GM12878 (cell line): Measurements from ENCODE around the gene SMIM28.

Experiments
- BCL11A ChIP-seq: IDR thresholded peaks from 2 replicates; pipeline ENCODE4 v1.6.1; 2011; ENCODE audit warnings: low read depth, low read length
- EZH2 ChIP-seq: IDR thresholded peaks from 2 replicates; pipeline ENCODE4 v1.6.1; 2012; ENCODE audit warnings: low read depth, mild to moderate bottlenecking, control low read depth, inconsistent platforms, low read length, borderline replicate concordance; ENCODE audit not compliant: control insufficient read depth
- POLR2A ChIP-seq: IDR thresholded peaks from 2 replicates; pipeline ENCODE4 v1.6.1; 2011; ENCODE audit warnings: low read depth, mild to moderate bottlenecking, low read length
- RELA ChIP-seq: fragments of 450-650 bp; IDR thresholded peaks from 2 replicates; pipeline ENCODE4 v1.8.0; 2014; ENCODE audit warnings: borderline replicate concordance; ENCODE audit not compliant: partially characterized antibody
- TF ChIP-seq, protein P1 (sequence below): IDR thresholded peaks from 2 replicates; pipeline ENCODE4 v1.6.1; 2012; ENCODE audit warnings: mild to moderate bottlenecking, low read depth, low read length

DNA sequence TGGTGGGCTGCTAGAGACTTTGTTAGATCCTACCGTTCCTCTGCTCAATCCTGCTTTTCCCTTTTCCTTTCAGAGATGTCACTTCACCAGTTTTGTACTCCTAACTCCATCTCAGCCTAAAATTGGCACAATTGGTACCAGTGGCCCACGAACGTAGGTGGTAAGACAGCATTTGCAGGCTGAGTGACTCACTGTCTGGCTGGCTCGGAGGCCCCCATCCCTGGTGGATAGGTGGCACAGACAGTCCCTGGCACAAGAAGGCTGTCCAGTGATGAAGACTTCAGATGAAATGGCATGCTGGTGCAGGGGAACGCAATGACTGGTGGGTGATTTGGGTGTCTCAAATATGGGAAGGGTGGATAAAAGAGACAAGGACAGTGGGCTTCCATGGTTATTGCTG lies 37.4 kb downstream of the SMIM28 start:
- TF ChIP-seq BCL11A: no peak
- no peak for TF ChIP-seq RELA
- no peak for TF ChIP-seq POLR2A
- TF ChIP-seq EZH2: no peak
- TF ChIP-seq, protein P1, sequence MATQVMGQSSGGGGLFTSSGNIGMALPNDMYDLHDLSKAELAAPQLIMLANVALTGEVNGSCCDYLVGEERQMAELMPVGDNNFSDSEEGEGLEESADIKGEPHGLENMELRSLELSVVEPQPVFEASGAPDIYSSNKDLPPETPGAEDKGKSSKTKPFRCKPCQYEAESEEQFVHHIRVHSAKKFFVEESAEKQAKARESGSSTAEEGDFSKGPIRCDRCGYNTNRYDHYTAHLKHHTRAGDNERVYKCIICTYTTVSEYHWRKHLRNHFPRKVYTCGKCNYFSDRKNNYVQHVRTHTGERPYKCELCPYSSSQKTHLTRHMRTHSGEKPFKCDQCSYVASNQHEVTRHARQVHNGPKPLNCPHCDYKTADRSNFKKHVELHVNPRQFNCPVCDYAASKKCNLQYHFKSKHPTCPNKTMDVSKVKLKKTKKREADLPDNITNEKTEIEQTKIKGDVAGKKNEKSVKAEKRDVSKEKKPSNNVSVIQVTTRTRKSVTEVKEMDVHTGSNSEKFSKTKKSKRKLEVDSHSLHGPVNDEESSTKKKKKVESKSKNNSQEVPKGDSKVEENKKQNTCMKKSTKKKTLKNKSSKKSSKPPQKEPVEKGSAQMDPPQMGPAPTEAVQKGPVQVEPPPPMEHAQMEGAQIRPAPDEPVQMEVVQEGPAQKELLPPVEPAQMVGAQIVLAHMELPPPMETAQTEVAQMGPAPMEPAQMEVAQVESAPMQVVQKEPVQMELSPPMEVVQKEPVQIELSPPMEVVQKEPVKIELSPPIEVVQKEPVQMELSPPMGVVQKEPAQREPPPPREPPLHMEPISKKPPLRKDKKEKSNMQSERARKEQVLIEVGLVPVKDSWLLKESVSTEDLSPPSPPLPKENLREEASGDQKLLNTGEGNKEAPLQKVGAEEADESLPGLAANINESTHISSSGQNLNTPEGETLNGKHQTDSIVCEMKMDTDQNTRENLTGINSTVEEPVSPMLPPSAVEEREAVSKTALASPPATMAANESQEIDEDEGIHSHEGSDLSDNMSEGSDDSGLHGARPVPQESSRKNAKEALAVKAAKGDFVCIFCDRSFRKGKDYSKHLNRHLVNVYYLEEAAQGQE: no peak
